Kidney (tissue), 14 donors: ENCODE data around the gene TEX10. TPM values are rescaled to one million over a fixed set of nuclear protein-coding genes. Genes with fewer than 3 reads are reported as not detected.

Experiments used
- DNase-seq, 5 donors: peaks; one replicate each; pipeline ENCODE4 v3.0.0-alpha.2; 2013 to 2020
- FAIRE-seq: peaks from 2 replicates; lab custom pipeline; 2012; peaks lifted over from hg19 to GRCh38; lab: Jason Lieb, UNC
- H3K27ac ChIP-seq, 2 donors: one replicate each; pipeline ENCODE4 v1.7.0; 2013; ENCODE audit warnings: low read depth in 2 of 2, low read length in 2 of 2, inconsistent platforms in 1 of 2
- H3K27me3 ChIP-seq: one replicate; pipeline ENCODE4 v1.7.1; 2013; ENCODE audit warnings: low read length, inconsistent platforms; ENCODE audit not compliant: control insufficient read depth, insufficient read depth
- H3K36me3 ChIP-seq, 3 donors: one replicate each; pipeline versions ENCODE4 v1.7.0 to v1.7.1; 2013; ENCODE audit warnings: low read length in 3 of 3, control low read depth in 1 of 3, inconsistent platforms in 1 of 3; ENCODE audit not compliant: insufficient read depth in 3 of 3, control insufficient read depth in 2 of 3
- H3K4me1 ChIP-seq, 3 donors: one replicate each; pipeline versions ENCODE4 v1.7.0 to v1.7.1; 2013; ENCODE audit warnings: low read length in 3 of 3, inconsistent platforms in 1 of 3, low read depth in 1 of 3; ENCODE audit not compliant: control insufficient read depth in 2 of 3, insufficient read depth in 2 of 3
- H3K4me3 ChIP-seq, 3 donors: one replicate each; pipeline versions ENCODE4 v1.7.0 to v1.8.1; 2013; ENCODE audit warnings: low read length in 3 of 3, control low read depth in 1 of 3, inconsistent platforms in 1 of 3
- H3K9ac ChIP-seq, 3 donors: one replicate each; pipeline versions ENCODE4 v1.7.0 to v1.7.1; 2013; ENCODE audit warnings: low read length in 3 of 3, control low read depth in 1 of 3, inconsistent platforms in 1 of 3
- H3K9me3 ChIP-seq, 3 donors: one replicate each; pipeline versions ENCODE4 v1.7.0 to v1.7.1; 2013; ENCODE audit warnings: low read length in 3 of 3, control low read depth in 1 of 3, inconsistent platforms in 1 of 3; ENCODE audit not compliant: control insufficient read depth in 2 of 3, insufficient read depth in 1 of 3
- CTCF ChIP-seq: IDR thresholded peaks from 3 replicates; pipeline ENCODE4 v1.5.1; 2012; ENCODE audit warnings: mild to moderate bottlenecking, moderate library complexity, borderline replicate concordance; ENCODE audit not compliant: insufficient read depth; ENCODE audit errors: extremely low read depth
- intact Hi-C: fragments of 100-400 bp; cut with DNase I; formaldehyde crosslinking; loops from one replicate; pipeline ENCODE4 v1.11.1; 2022
- polyA plus RNA-seq: library from polyadenylated mRNA; stranded (reverse); fragments of 350-450 nt; fragmentation: Illumina TruSeq; extraction: RNeasy Lipid Tissue Mini Kit (QIAGEN cat#74804); gene quantifications from one replicate; pipeline ENCODE4 v1.2.3, GENCODE V29; 2014; ENCODE audit warnings: low read depth, low replicate concordance; ENCODE audit not compliant: insufficient read depth
- total RNA-seq: library from RNA; stranded (reverse); fragmentation: NEBNext Ultra II Directional; extraction: Animal tissue kit (Norgen Biotek cat#: 25700); gene quantifications from one replicate; pipeline ENCODE4 v1.2.1, GENCODE V29; 2021
- donor health status: control.
- donor health status: control.
- donor health status: control.
- donor health status: control.
- donor health status: control.
- donor health status: DM: yes; HTN: yes; CAD: no.
- donor health status: Normal renal cell carcinoma (clear cell type).

The TEX10 gene
- total and polyA plus RNA-seq, 2 donors from 2014 or later, result 6.8 to 12.1 TPM

- Histone ChIP-seq H3K27me3 (no peaks in the 10 kb centered on the region), H3K27ac (no peak overlapping the region), H3K9ac (no peak overlapping the region), H3K36me3 (peaks cover 8 to 75% (median 24%) of the 10 kb centered on the region in 3 donors), H3K4me1 (no peaks in the 10 kb centered on the region), H3K9me3 (no peaks in the 10 kb centered on the region), H3K4me3 (no peak overlapping the region)
- intact Hi-C loops, result no loop called here
- DNase-seq (no peak), FAIRE-seq (no peak)
- TF ChIP-seq CTCF, result no peak
These were observed 56.3 kb downstream of the TEX10 start for GRCh38 chr9:100296407-100296806.

GRCh38 chr9:100295240-100295639 lies 57.5 kb downstream of the TEX10 start:
- Histone ChIP-seq H3K36me3 (peaks cover 8 to 67% (median 17%) of the 10 kb centered on the region in 3 donors), H3K9me3 (no peaks in the 10 kb centered on the region), H3K4me1 (no peaks in the 10 kb centered on the region), H3K27ac (no peak overlapping the region), H3K27me3 (no peaks in the 10 kb centered on the region), H3K9ac (no peak overlapping the region), H3K4me3 (no peak overlapping the region)
- FAIRE-seq, result no peak
- intact Hi-C loops, result no loop called here
- no peak for DNase-seq
- no peak for TF ChIP-seq CTCF

- Histone ChIP-seq H3K27me3 (no peaks in the 10 kb centered on the region), H3K9me3 (no peaks in the 10 kb centered on the region), H3K4me3 (no peak overlapping the region), H3K36me3 (peaks cover 8 to 67% (median 17%) of the 10 kb centered on the region in 3 donors), H3K9ac (no peak overlapping the region), H3K27ac (no peak overlapping the region), H3K4me1 (no peaks in the 10 kb centered on the region)
- intact Hi-C loops, result no loop called here
- DNase-seq, result no peak
- no peak for TF ChIP-seq CTCF
- no peak for FAIRE-seq
These were observed 57.9 kb downstream of the TEX10 start for GRCh38 chr9:100294806-100295205.

GRCh38 chr9:100294341-100294740 lies 58.4 kb downstream of the TEX10 start:
- H3K27me3 ChIP-seq, result no peaks in the 10 kb centered on the region
- no peak overlapping the region for H3K4me3 ChIP-seq
- no peaks in the 10 kb centered on the region for H3K4me1 ChIP-seq
- DNase-seq, result no peak
- H3K27ac ChIP-seq, result no peak overlapping the region
- intact Hi-C loops, result no loop called here
- H3K9ac ChIP-seq, result no peak overlapping the region
- H3K36me3 ChIP-seq, result peaks cover 8 to 66% (median 20%) of the 10 kb centered on the region in 3 donors
- TF ChIP-seq CTCF, result no peak
- no peaks in the 10 kb centered on the region for H3K9me3 ChIP-seq
- FAIRE-seq, result no peak
